A549 (cell line): ENCODE data around the gene KCNQ2. TPM values are rescaled to one million over a fixed set of nuclear protein-coding genes. Genes with fewer than 3 reads are reported as not detected.

ENCODE experiments used
- ATAC-seq, 2 experiments: fragments of 200-7000 bp in 1 of 2; fragments of >200 bp in 1 of 2; cut with Nextera tagmentation in 1 of 2; cut with Tn5 transposase in 1 of 2; 3 replicates each; pipeline versions ENCODE4 v1.8.0 to v1.9.1; 2018 to 2020; ENCODE audit warnings: mild to moderate bottlenecking in 1 of 2, moderate library complexity in 1 of 2
- CTCF ChIA-PET: fragments of 300-600 bp; sonication (Branson Sonifier 250); formaldehyde crosslinking; extraction: SDS; loops from one replicate; lab custom pipeline; 2021; ENCODE audit warnings: antibody characterized with exemption, inconsistent platforms; lab: Yijun Ruan, JAX
- POLR2A ChIA-PET: fragments of 350-600 bp; formaldehyde crosslinking; extraction: SDS; loops from one replicate; lab custom pipeline; 2021; ENCODE audit warnings: antibody characterized with exemption, inconsistent platforms; lab: Yijun Ruan, JAX
- DNase-seq, 2 experiments: peaks; one replicate each; pipeline versions ENCODE4 v3.0.0 to v3.0.0-alpha.2; 2011 to 2016; ENCODE audit warnings: low read depth in 1 of 2, low spot score in 1 of 2
- FAIRE-seq: peaks from 2 replicates; lab custom pipeline; 2011; peaks lifted over from hg19 to GRCh38; lab: Jason Lieb, UNC
- H3K27ac ChIP-seq, 2 experiments: fragments of >200 bp; sonication (Bioruptor Twin); formaldehyde crosslinking; 3 replicates each; pipeline ENCODE4 v1.5.1; 2016 to 2017
- H3K4me1 ChIP-seq: fragments of >200 bp; sonication (Bioruptor Twin); formaldehyde crosslinking; 3 replicates; pipeline ENCODE4 v1.6.1; 2016
- H3K4me2 ChIP-seq: fragments of >200 bp; sonication (Bioruptor Twin); formaldehyde crosslinking; 3 replicates; pipeline ENCODE4 v1.6.1; 2016
- H3K4me3 ChIP-seq: fragments of >200 bp; sonication (Bioruptor Twin); formaldehyde crosslinking; 3 replicates; pipeline ENCODE4 v1.5.1; 2016
- H3K9me3 ChIP-seq: fragments of >200 bp; sonication (Bioruptor Twin); formaldehyde crosslinking; 3 replicates; pipeline ENCODE4 v1.6.1; 2016
- CBX2 ChIP-seq: fragments of 200-600 bp; sonication (generic); IDR thresholded peaks from 2 replicates; pipeline ENCODE4 v1.6.1; 2016; ENCODE audit warnings: low read depth, mild to moderate bottlenecking, borderline replicate concordance
- FOSB ChIP-seq: fragments of 250-450 bp; sonication (Bioruptor Pico); IDR thresholded peaks from 2 replicates; pipeline ENCODE4 v1.5.0; 2020; ENCODE audit warnings: mild to moderate bottlenecking, moderate library complexity
- FOXS1 ChIP-seq: fragments of 250-450 bp; sonication (Bioruptor Pico); IDR thresholded peaks from 2 replicates; pipeline ENCODE4 v1.5.0; 2020; ENCODE audit warnings: mild to moderate bottlenecking, moderate library complexity
- HDAC2 ChIP-seq: fragments of 200-600 bp; sonication (generic); IDR thresholded peaks from 2 replicates; pipeline ENCODE4 v1.6.1; 2016
- JUN ChIP-seq, 2 experiments: fragments of >200 bp; sonication (Bioruptor Twin); formaldehyde crosslinking; IDR thresholded peaks; 2 replicates in 1 of 2; 3 replicates in 1 of 2; pipeline ENCODE4 v1.6.1; 2016 to 2017
- JUNB ChIP-seq: fragments of >200 bp; sonication (Bioruptor Twin); formaldehyde crosslinking; IDR thresholded peaks from 2 replicates; pipeline ENCODE4 v1.6.1; 2016
- MAFK ChIP-seq: fragments of 450-650 bp; IDR thresholded peaks from 2 replicates; pipeline ENCODE4 v1.6.1; 2014; ENCODE audit not compliant: partially characterized antibody
- MAZ ChIP-seq: fragments of 150-350 bp; IDR thresholded peaks from 2 replicates; pipeline ENCODE4 v1.6.1; 2014; ENCODE audit warnings: antibody characterized with exemption, low read depth, low read length, borderline replicate concordance
- MYC ChIP-seq: IDR thresholded peaks from 2 replicates; pipeline ENCODE4 v1.6.1; 2012; ENCODE audit warnings: mild to moderate bottlenecking, inconsistent platforms, low read length, improper control_type of control experiment, borderline replicate concordance
- NFE2L2 ChIP-seq: fragments of 150-350 bp; conservative IDR thresholded peaks from 2 replicates; pipeline ENCODE4 v1.6.1; 2014; ENCODE audit warnings: low read length
- NR3C1 ChIP-seq: fragments of >200 bp; sonication (Bioruptor Twin); formaldehyde crosslinking; IDR thresholded peaks from 3 replicates; pipeline ENCODE4 v1.6.1; 2017
- PHF8 ChIP-seq: fragments of 200-600 bp; sonication (generic); IDR thresholded peaks from 2 replicates; pipeline ENCODE4 v1.6.1; 2016; ENCODE audit warnings: low read depth, mild to moderate bottlenecking, antibody characterized with exemption, moderate library complexity, borderline replicate concordance
- POLR2A ChIP-seq: IDR thresholded peaks from 2 replicates; pipeline ENCODE4 v1.6.1; 2012; ENCODE audit warnings: mild to moderate bottlenecking, low read length
- POLR2AphosphoS2 ChIP-seq: conservative IDR thresholded peaks from 2 replicates; pipeline ENCODE4 v1.6.1; 2012; ENCODE audit warnings: low read length, improper control_type of control experiment, inconsistent platforms
- RAD21 ChIP-seq, 2 experiments: fragments of >200 bp in 1 of 2; sonication (Bioruptor Twin) in 1 of 2; formaldehyde crosslinking in 1 of 2; IDR thresholded peaks in 1 of 2; conservative IDR thresholded peaks in 1 of 2; 2 replicates in 1 of 2; 3 replicates in 1 of 2; pipeline ENCODE4 v1.6.1; 2012 to 2018; ENCODE audit warnings: inconsistent platforms in 1 of 2
- RARB ChIP-seq: fragments of 250-450 bp; sonication (Bioruptor Pico); IDR thresholded peaks from 2 replicates; pipeline ENCODE4 v1.8.0; 2021; ENCODE audit warnings: mild to moderate bottlenecking, moderate library complexity
- RCOR1 ChIP-seq: fragments of 150-350 bp; IDR thresholded peaks from 2 replicates; pipeline ENCODE4 v1.6.1; 2014; ENCODE audit warnings: antibody characterized with exemption, low read length, low read depth
- ZC3H11A ChIP-seq: fragments of 450-650 bp; IDR thresholded peaks from 2 replicates; pipeline ENCODE4 v1.6.1; 2014; ENCODE audit warnings: antibody characterized with exemption, mild to moderate bottlenecking
- ZFP36 ChIP-seq: fragments of 450-650 bp; IDR thresholded peaks from 2 replicates; pipeline ENCODE4 v1.6.1; 2014; ENCODE audit warnings: borderline replicate concordance; ENCODE audit not compliant: partially characterized antibody
- ZNF302 ChIP-seq: fragments of 250-450 bp; sonication (Bioruptor Pico); IDR thresholded peaks from 2 replicates; pipeline ENCODE4 v1.9.0; 2021; ENCODE audit warnings: inconsistent platforms, mild to moderate bottlenecking, moderate library complexity
- ZSCAN20 ChIP-seq: fragments of 250-450 bp; sonication (Bioruptor Pico); IDR thresholded peaks from 2 replicates; pipeline ENCODE4 v1.8.0; 2022; ENCODE audit warnings: mild to moderate bottlenecking, moderate library complexity
- WGBS: methylation state at CpG from one replicate; pipeline ENCODE4 v1.1.6; 2017; ENCODE audit errors: missing lambda C conversion rate; 5-methylcytosine and 5-hydroxymethylcytosine counted together
- polyA plus RNA-seq, 4 experiments: library from polyadenylated mRNA; depleted of rRNA in 3 of 4; stranded (reverse); fragments of >200 nt; fragmentation: RNase III in 1 of 4; extraction: RNeasy Plus Mini Kit Qiagen cat#74134 plus additional on column Dnase treatment in 1 of 4; gene quantifications; 2 replicates in 3 of 4; 3 replicates in 1 of 4; pipeline ENCODE4 v1.2.3, GENCODE V29; 2011 to 2017
- TF ChIP-seq, protein P1 (sequence below): fragments of 250-450 bp; sonication (Bioruptor Pico); IDR thresholded peaks from 2 replicates; pipeline ENCODE4 v1.5.0; 2020; ENCODE audit warnings: low read depth, mild to moderate bottlenecking, moderate library complexity
- TF ChIP-seq, protein P2 (sequence below): IDR thresholded peaks from 2 replicates; pipeline ENCODE4 v1.6.1; 2012; ENCODE audit warnings: low read depth, borderline replicate concordance
- TF ChIP-seq, protein P3 (sequence below): fragments of 200-600 bp; sonication (generic); IDR thresholded peaks from 2 replicates; pipeline ENCODE4 v1.6.1; 2016; ENCODE audit warnings: antibody characterized with exemption, mild to moderate bottlenecking, moderate library complexity
- TF ChIP-seq, protein P4 (sequence below): fragments of >200 bp; sonication (Bioruptor Twin); formaldehyde crosslinking; IDR thresholded peaks from 2 replicates; pipeline ENCODE4 v1.6.1; 2016
- TF ChIP-seq, protein P5 (sequence below): fragments of 450-650 bp; IDR thresholded peaks from 2 replicates; pipeline ENCODE4 v1.6.1; 2014; ENCODE audit warnings: antibody characterized with exemption
- TF ChIP-seq, protein P6 (sequence below): fragments of >200 bp; sonication (Bioruptor Twin); formaldehyde crosslinking; IDR thresholded peaks from 3 replicates; pipeline ENCODE4 v1.5.1; 2016
- TF ChIP-seq, protein P7 (sequence below): IDR thresholded peaks from 2 replicates; pipeline ENCODE4 v1.6.1; 2012
- TF ChIP-seq, protein P8 (sequence below): IDR thresholded peaks from 2 replicates; pipeline ENCODE4 v1.6.1; 2012

The KCNQ2 gene
- polyA plus RNA-seq, 2 of the 4 experiments (the other 2 are of a cell fraction), result 0.14 to 0.36 TPM

DNA sequence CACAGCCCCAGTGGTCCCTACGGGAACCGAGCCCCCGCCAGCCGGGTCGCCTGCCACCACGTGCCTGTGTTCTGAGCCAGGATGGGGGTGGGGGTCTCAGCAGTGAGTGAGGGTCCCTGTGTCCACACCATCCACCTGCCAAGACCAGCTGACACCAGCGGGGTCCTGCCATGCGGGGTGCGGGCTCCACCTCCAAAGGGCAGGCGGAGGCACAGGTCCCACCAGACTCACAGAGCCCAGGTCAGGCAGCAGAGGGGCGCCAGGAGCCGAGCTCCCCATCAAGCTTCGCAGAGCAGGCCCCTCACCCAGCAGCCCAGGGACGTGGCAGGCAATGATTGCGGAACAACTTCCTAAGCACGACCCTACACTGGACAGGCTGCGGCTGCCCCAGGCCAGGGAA is 50.5 kb downstream of the KCNQ2 start:
- Histone ChIP-seq H3K27ac (no peak overlapping the region), H3K9me3 (no peaks in the 10 kb centered on the region), H3K4me1 (no peaks in the 10 kb centered on the region), H3K4me3 (no peak overlapping the region), H3K4me2 (no peak overlapping the region)
- TF ChIP-seq JUN (IDR thresholded peaks at IDR 0.05), result no peak
- no peak for TF ChIP-seq MAZ
- TF ChIP-seq MYC, result no peak
- no peak for TF ChIP-seq JUNB
- no peak for TF ChIP-seq NR3C1
- no peak for TF ChIP-seq POLR2AphosphoS2
- no peak for TF ChIP-seq MAFK
- TF ChIP-seq FOXS1 (CRISPR knock-in tag), result no peak
- no peak for TF ChIP-seq ZNF302 (CRISPR knock-in tag)
- TF ChIP-seq PHF8, result no peak
- TF ChIP-seq, protein P1, sequence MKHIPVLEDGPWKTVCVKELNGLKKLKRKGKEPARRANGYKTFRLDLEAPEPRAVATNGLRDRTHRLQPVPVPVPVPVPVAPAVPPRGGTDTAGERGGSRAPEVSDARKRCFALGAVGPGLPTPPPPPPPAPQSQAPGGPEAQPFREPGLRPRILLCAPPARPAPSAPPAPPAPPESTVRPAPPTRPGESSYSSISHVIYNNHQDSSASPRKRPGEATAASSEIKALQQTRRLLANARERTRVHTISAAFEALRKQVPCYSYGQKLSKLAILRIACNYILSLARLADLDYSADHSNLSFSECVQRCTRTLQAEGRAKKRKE (CRISPR knock-in tag), result no peak
- TF ChIP-seq, protein P2, sequence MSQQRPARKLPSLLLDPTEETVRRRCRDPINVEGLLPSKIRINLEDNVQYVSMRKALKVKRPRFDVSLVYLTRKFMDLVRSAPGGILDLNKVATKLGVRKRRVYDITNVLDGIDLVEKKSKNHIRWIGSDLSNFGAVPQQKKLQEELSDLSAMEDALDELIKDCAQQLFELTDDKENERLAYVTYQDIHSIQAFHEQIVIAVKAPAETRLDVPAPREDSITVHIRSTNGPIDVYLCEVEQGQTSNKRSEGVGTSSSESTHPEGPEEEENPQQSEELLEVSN, result no peak
- no peak for TF ChIP-seq CBX2
- no peak for TF ChIP-seq RAD21 (conservative IDR thresholded peaks at IDR 0.05 in 1 of 2, IDR thresholded peaks at IDR 0.05 in 1 of 2)
- ATAC-seq (no peak), FAIRE-seq (no peak), DNase-seq (no peak)
- WGBS, result 56% methylated on average over 6 of the region's 17 CpGs
- CTCF ChIA-PET, result interaction anchor here (0.7 to 1.0 kb wide), 2 partner anchors 42 to 72 kb away, joined by 3 read pairs; no protein-coding TSS in a partner anchor
- POLR2A ChIA-PET, result no interaction called here

DNA sequence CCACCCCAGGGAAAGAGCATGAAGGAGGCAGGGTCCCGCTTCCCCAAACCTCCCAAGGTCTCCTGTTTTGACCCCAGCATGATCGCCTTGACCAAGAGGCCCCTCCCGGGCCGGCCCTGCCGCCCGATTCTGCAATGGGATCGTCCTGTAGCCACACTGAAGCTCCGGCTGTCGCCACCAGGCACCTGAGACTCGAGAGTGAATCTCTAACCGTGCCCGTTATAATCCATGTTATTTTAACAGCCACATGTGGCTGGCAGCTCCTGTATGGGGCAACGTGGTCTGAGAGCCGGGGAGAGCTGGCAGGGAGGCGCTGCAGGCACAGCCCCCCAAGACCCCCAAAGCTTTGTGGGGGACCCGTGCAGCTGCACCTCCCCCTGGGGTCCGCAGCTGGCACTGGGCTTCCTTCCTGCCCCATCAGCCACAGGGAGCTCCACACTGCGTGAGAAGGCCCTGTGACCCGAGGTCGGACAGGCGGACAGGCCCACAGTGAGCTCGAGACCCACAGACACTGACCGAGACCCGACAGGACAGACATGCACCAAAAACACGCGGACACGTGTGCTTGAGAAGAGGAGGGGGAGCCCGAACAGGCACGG is 51.3 kb downstream of the KCNQ2 start:
- H3K4me1 ChIP-seq, result no peaks in the 10 kb centered on the region
- FAIRE-seq (no peak), DNase-seq (no peak), ATAC-seq (no peak)
- H3K4me2 ChIP-seq, result no peak overlapping the region
- H3K4me3 ChIP-seq, result no peak overlapping the region
- WGBS, result 34% methylated on average over 26 of the region's 29 CpGs
- POLR2A ChIA-PET, result interaction anchor here (0.5 kb wide), 1 partner anchor 471 kb away, joined by 5 read pairs; no protein-coding TSS in a partner anchor
- H3K27ac ChIP-seq, result no peak overlapping the region
- CTCF ChIA-PET, result interaction anchor here (1.0 kb wide), 1 partner anchor 72 kb away, joined by 3 read pairs; no protein-coding TSS in a partner anchor
- no peaks in the 10 kb centered on the region for H3K9me3 ChIP-seq
- TF ChIP-seq, protein P3, sequence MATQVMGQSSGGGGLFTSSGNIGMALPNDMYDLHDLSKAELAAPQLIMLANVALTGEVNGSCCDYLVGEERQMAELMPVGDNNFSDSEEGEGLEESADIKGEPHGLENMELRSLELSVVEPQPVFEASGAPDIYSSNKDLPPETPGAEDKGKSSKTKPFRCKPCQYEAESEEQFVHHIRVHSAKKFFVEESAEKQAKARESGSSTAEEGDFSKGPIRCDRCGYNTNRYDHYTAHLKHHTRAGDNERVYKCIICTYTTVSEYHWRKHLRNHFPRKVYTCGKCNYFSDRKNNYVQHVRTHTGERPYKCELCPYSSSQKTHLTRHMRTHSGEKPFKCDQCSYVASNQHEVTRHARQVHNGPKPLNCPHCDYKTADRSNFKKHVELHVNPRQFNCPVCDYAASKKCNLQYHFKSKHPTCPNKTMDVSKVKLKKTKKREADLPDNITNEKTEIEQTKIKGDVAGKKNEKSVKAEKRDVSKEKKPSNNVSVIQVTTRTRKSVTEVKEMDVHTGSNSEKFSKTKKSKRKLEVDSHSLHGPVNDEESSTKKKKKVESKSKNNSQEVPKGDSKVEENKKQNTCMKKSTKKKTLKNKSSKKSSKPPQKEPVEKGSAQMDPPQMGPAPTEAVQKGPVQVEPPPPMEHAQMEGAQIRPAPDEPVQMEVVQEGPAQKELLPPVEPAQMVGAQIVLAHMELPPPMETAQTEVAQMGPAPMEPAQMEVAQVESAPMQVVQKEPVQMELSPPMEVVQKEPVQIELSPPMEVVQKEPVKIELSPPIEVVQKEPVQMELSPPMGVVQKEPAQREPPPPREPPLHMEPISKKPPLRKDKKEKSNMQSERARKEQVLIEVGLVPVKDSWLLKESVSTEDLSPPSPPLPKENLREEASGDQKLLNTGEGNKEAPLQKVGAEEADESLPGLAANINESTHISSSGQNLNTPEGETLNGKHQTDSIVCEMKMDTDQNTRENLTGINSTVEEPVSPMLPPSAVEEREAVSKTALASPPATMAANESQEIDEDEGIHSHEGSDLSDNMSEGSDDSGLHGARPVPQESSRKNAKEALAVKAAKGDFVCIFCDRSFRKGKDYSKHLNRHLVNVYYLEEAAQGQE, result no peak
- TF ChIP-seq NFE2L2 (no peak), ZFP36 (no peak), ZSCAN20 (no peak), PHF8 (no peak), RARB (CRISPR knock-in tag) (no peak), NR3C1 (no peak), HDAC2 (no peak), FOSB (CRISPR knock-in tag) (no peak), POLR2A (no peak), RCOR1 (no peak), ZC3H11A (no peak)
- TF ChIP-seq, protein P4, sequence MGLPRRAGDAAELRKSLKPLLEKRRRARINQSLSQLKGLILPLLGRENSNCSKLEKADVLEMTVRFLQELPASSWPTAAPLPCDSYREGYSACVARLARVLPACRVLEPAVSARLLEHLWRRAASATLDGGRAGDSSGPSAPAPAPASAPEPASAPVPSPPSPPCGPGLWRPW, result no peak
- TF ChIP-seq, protein P5, sequence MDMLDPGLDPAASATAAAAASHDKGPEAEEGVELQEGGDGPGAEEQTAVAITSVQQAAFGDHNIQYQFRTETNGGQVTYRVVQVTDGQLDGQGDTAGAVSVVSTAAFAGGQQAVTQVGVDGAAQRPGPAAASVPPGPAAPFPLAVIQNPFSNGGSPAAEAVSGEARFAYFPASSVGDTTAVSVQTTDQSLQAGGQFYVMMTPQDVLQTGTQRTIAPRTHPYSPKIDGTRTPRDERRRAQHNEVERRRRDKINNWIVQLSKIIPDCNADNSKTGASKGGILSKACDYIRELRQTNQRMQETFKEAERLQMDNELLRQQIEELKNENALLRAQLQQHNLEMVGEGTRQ, result no peak
- TF ChIP-seq, protein P6, sequence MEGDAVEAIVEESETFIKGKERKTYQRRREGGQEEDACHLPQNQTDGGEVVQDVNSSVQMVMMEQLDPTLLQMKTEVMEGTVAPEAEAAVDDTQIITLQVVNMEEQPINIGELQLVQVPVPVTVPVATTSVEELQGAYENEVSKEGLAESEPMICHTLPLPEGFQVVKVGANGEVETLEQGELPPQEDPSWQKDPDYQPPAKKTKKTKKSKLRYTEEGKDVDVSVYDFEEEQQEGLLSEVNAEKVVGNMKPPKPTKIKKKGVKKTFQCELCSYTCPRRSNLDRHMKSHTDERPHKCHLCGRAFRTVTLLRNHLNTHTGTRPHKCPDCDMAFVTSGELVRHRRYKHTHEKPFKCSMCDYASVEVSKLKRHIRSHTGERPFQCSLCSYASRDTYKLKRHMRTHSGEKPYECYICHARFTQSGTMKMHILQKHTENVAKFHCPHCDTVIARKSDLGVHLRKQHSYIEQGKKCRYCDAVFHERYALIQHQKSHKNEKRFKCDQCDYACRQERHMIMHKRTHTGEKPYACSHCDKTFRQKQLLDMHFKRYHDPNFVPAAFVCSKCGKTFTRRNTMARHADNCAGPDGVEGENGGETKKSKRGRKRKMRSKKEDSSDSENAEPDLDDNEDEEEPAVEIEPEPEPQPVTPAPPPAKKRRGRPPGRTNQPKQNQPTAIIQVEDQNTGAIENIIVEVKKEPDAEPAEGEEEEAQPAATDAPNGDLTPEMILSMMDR, result no peak
- TF ChIP-seq, protein P7, sequence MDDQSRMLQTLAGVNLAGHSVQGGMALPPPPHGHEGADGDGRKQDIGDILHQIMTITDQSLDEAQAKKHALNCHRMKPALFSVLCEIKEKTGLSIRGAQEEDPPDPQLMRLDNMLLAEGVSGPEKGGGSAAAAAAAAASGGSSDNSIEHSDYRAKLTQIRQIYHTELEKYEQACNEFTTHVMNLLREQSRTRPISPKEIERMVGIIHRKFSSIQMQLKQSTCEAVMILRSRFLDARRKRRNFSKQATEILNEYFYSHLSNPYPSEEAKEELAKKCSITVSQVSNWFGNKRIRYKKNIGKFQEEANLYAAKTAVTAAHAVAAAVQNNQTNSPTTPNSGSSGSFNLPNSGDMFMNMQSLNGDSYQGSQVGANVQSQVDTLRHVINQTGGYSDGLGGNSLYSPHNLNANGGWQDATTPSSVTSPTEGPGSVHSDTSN, result no peak
- TF ChIP-seq, protein P8, sequence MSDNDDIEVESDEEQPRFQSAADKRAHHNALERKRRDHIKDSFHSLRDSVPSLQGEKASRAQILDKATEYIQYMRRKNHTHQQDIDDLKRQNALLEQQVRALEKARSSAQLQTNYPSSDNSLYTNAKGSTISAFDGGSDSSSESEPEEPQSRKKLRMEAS, result no peak
